ENCODE data around the gene ARHGAP32. TPM values are rescaled to one million over a fixed set of nuclear protein-coding genes. Genes with fewer than 3 reads are reported as not detected.

ARHGAP32 gene
- total RNA-seq, 4 donors from 2014 or later, result 13.5 to 21.9 (median 20.2) TPM

GRCh38 chr11:129119036-129119435 is 73.1 kb downstream of the ARHGAP32 start:
- Histone ChIP-seq H3K4me1 (no peaks in the 10 kb centered on the region), H3K9me3 (no peaks in the 10 kb centered on the region), H3K4me3 (replicated peaks in 1 of 3) (no peak overlapping the region), H3K27me3 (no peaks in the 10 kb centered on the region), H3K27ac (no peak overlapping the region), H3K36me3 (no peaks in the 10 kb centered on the region)
- no peak for DNase-seq
- intact Hi-C loops (cut with DNase I), result loop anchor here (2.0 kb wide), 1 partner anchor 212 kb away; no protein-coding TSS in a partner anchor
- no peak for TF ChIP-seq POLR2A (IDR thresholded peaks at IDR 0.05)
- TF ChIP-seq, protein P1, sequence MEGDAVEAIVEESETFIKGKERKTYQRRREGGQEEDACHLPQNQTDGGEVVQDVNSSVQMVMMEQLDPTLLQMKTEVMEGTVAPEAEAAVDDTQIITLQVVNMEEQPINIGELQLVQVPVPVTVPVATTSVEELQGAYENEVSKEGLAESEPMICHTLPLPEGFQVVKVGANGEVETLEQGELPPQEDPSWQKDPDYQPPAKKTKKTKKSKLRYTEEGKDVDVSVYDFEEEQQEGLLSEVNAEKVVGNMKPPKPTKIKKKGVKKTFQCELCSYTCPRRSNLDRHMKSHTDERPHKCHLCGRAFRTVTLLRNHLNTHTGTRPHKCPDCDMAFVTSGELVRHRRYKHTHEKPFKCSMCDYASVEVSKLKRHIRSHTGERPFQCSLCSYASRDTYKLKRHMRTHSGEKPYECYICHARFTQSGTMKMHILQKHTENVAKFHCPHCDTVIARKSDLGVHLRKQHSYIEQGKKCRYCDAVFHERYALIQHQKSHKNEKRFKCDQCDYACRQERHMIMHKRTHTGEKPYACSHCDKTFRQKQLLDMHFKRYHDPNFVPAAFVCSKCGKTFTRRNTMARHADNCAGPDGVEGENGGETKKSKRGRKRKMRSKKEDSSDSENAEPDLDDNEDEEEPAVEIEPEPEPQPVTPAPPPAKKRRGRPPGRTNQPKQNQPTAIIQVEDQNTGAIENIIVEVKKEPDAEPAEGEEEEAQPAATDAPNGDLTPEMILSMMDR (IDR thresholded peaks at IDR 0.05), result no peak
- WGBS, 2 donors, result 91 to 94% methylated on average over 2 of the region's 2 CpGs

GRCh38 chr11:129117595-129118350 is 74.4 kb downstream of the ARHGAP32 start:
- TF ChIP-seq, protein P1 (IDR thresholded peaks at IDR 0.05), result peak; percentile 55 to 93 (median 85)
- no peak for TF ChIP-seq POLR2A (IDR thresholded peaks at IDR 0.05)
- H3K9me3 ChIP-seq, result no peaks in the 10 kb centered on the region
- intact Hi-C loops (cut with DNase I), result loop anchor here (2.0 kb wide), 1 partner anchor 213 kb away; no protein-coding TSS in a partner anchor

DNA sequence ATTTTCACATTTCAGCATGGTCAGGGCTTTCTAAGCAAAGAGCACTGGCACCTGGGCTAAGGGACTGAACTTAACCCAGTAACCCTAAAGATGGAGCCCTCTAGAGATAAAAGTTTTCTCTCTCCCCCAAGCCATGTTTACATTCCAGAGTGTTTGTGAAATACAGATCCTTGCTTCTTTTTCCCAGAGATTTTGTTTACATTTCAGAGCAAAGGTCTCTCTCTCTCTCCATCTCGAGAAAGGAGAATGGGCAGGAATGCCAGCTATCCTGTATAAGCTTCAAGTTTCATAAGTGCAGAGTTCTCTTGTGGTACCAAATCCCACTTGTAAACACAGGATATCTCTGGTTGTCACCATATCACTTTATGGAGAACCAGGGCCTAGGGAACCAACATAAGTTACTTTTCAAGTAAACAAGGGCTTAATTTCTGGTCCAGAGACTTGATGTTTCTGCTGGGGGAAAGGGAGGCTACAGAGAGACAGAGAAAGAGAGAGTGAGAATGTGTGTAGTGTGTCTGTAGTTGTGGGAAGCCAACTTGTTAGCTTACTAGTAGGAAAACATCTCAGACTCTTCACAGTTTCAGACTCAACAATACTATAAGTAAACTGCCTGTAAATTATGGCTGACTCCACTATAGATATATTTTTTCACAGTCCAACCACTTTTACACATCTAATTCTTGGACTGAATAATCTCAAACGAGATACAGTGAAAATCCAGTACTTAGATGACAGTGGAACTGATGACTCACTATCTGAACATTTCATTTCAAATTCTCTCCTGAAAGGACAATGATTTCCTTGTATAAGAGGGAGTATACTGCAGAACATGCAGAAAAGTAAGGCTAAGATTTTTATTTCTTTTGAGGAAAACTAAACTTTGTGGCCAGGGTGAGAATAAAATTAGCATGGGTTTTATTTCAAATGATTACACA is 76.2 kb downstream of the ARHGAP32 start:
- DNase-seq, result no peak
- H3K4me3 ChIP-seq (replicated peaks in 1 of 3), result no peak overlapping the region
- H3K27me3 ChIP-seq, result no peaks in the 10 kb centered on the region
- H3K4me1 ChIP-seq, result no peaks in the 10 kb centered on the region
- no peaks in the 10 kb centered on the region for H3K9me3 ChIP-seq
- WGBS, 2 donors, result 62 to 65% methylated on average over 2 of the region's 2 CpGs
- intact Hi-C loops (cut with DNase I), result no loop called here
- H3K36me3 ChIP-seq, result no peaks in the 10 kb centered on the region
- TF ChIP-seq, protein P1 (IDR thresholded peaks at IDR 0.05), result no peak
- TF ChIP-seq POLR2A (IDR thresholded peaks at IDR 0.05), result no peak
- H3K27ac ChIP-seq, result no peak overlapping the region

More at GRCh38 chr11:129117595-129118350, 74.4 kb downstream of the ARHGAP32 start:
- 36% methylated on average over 6 of the region's 6 CpGs for WGBS, 2 donors
- H3K4me1 ChIP-seq, result no peaks in the 10 kb centered on the region
- H3K27me3 ChIP-seq, result no peaks in the 10 kb centered on the region
- H3K4me3 ChIP-seq (replicated peaks in 1 of 3), result no peak overlapping the region
- DNase-seq, result peak; percentile 17 to 27
- no peaks in the 10 kb centered on the region for H3K36me3 ChIP-seq
- H3K27ac ChIP-seq, result no peak overlapping the region

GRCh38 chr11:129109701-129110100 is 82.4 kb downstream of the ARHGAP32 start:
- TF ChIP-seq, protein P1 (IDR thresholded peaks at IDR 0.05), result no peak
- no peaks in the 10 kb centered on the region for H3K4me1 ChIP-seq
- DNase-seq, result no peak
- H3K4me3 ChIP-seq (replicated peaks in 1 of 3), result no peak overlapping the region
- WGBS, 2 donors, result 83 to 91% methylated on average over 1 of the region's 1 CpG
- no peak overlapping the region for H3K27ac ChIP-seq
- no peaks in the 10 kb centered on the region for H3K36me3 ChIP-seq
- no peaks in the 10 kb centered on the region for H3K9me3 ChIP-seq
- intact Hi-C loops (cut with DNase I), result no loop called here
- no peaks in the 10 kb centered on the region for H3K27me3 ChIP-seq

All from thyroid gland (tissue), 4 donors.